HEK293T (cell line): ENCODE data around the gene DBNDD2.

Experiments used
- BHLHE40 ChIP-seq: fragments of 450-650 bp; IDR thresholded peaks from 2 replicates; pipeline ENCODE4 v1.6.1; 2016; ENCODE audit warnings: mild to moderate bottlenecking, moderate library complexity, borderline replicate concordance
- CTBP1 ChIP-seq: fragments of 450-650 bp; IDR thresholded peaks from 2 replicates; pipeline ENCODE4 v1.6.1; 2016; ENCODE audit warnings: borderline replicate concordance
- ELF4 ChIP-seq: fragments of 450-650 bp; IDR thresholded peaks from 2 replicates; pipeline ENCODE4 v1.6.1; 2017; ENCODE audit warnings: antibody characterized with exemption
- FOXA1 ChIP-seq: fragments of 450-650 bp; IDR thresholded peaks from 2 replicates; pipeline ENCODE4 v1.6.1; 2016; ENCODE audit warnings: mild to moderate bottlenecking
- FOXK2 ChIP-seq: fragments of 450-650 bp; IDR thresholded peaks from 2 replicates; pipeline ENCODE4 v1.6.1; 2016; ENCODE audit warnings: mild to moderate bottlenecking
- FOXM1 ChIP-seq: fragments of 450-650 bp; IDR thresholded peaks from 2 replicates; pipeline ENCODE4 v1.6.1; 2017; ENCODE audit warnings: mild to moderate bottlenecking, borderline replicate concordance
- HDGF ChIP-seq: fragments of 450-650 bp; IDR thresholded peaks from 2 replicates; pipeline ENCODE4 v1.6.1; 2017; ENCODE audit warnings: antibody characterized with exemption, borderline replicate concordance
- L3MBTL2 ChIP-seq: fragments of 450-650 bp; conservative IDR thresholded peaks from 2 replicates; pipeline ENCODE4 v1.6.1; 2016; ENCODE audit warnings: mild to moderate bottlenecking
- NFRKB ChIP-seq: fragments of 450-650 bp; IDR thresholded peaks from 2 replicates; pipeline ENCODE4 v1.6.1; 2016; ENCODE audit warnings: mild to moderate bottlenecking, moderate library complexity
- PKNOX1 ChIP-seq: fragments of 450-650 bp; IDR thresholded peaks from 2 replicates; pipeline ENCODE4 v1.6.1; 2016
- SP1 ChIP-seq: fragments of 450-650 bp; IDR thresholded peaks from 2 replicates; pipeline ENCODE4 v1.6.1; 2017
- SUZ12 ChIP-seq: fragments of 450-650 bp; IDR thresholded peaks from 2 replicates; pipeline ENCODE4 v1.6.1; 2016; ENCODE audit warnings: mild to moderate bottlenecking
- TARDBP ChIP-seq: fragments of 450-650 bp; IDR thresholded peaks from 2 replicates; pipeline ENCODE4 v1.6.1; 2016
- ZNF384 ChIP-seq: fragments of 450-650 bp; IDR thresholded peaks from 2 replicates; pipeline ENCODE4 v1.6.1; 2016

- TF ChIP-seq SUZ12 (no peak), FOXK2 (no peak), TARDBP (no peak), FOXM1 (no peak), FOXA1 (no peak), CTBP1 (no peak), SP1 (no peak), HDGF (no peak), BHLHE40 (no peak), ZNF384 (no peak), ELF4 (no peak), PKNOX1 (no peak), NFRKB (no peak), L3MBTL2 (no peak)
Measured at GRCh38 chr20:45359069-45359405, 49.1 kb upstream of the DBNDD2 start.
